ENCODE measurements around the gene GSC. TPM values are rescaled to one million over a fixed set of nuclear protein-coding genes. Genes with fewer than 3 reads are reported as not detected.

Gene GSC
- total RNA-seq, 1 donor from 2014 or later, result not detected

DNA sequence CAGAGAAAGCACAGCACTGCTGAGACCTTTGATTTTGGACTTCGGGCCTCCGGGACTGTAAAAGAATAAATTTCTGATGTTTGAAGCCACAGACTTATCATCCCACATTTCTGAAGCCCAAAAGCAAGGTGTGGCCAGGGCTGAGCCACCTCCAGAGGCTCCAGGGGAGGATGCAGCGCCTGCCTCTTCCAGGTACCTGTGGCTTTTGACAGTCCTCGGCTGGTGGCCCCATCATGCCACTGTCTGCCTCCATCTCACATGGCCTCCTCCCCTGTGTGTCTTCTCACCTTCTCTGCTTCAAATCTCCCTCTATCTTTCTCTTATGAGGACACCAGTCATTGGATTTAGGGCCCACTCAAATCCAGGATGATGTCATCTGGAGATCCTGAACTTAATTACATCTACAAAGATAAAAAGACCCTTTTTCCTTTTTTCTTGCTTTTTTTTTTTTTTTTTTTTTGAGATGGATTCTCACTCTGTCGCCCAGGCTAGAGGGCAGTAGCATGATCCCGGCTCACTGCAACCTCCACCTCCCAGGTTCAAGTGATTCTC is 15.4 kb downstream of the GSC start:
- no peak for ATAC-seq
- Histone ChIP-seq H3K36me3 (no peaks in the 10 kb centered on the region), H3K4me3 (no peak overlapping the region), H3K4me1 (no peaks in the 10 kb centered on the region), H3K27ac (no peak overlapping the region), H3K9me3 (no peaks in the 10 kb centered on the region), H3K27me3 (peaks cover 12% of the 10 kb centered on the region)
- intact Hi-C loops (cut with DNase I), result no loop called here
- no peak for TF ChIP-seq CTCF (IDR thresholded peaks at IDR 0.05)
- DNase-seq, result peak; percentile 36

- Histone ChIP-seq H3K4me1 (no peaks in the 10 kb centered on the region), H3K27me3 (no peaks in the 10 kb centered on the region), H3K9me3 (no peaks in the 10 kb centered on the region), H3K27ac (no peak overlapping the region), H3K4me3 (no peak overlapping the region), H3K36me3 (no peaks in the 10 kb centered on the region)
- ATAC-seq (no peak), DNase-seq (peak; percentile 30)
- intact Hi-C loops (cut with DNase I), result no loop called here
- no peak for TF ChIP-seq CTCF (IDR thresholded peaks at IDR 0.05)
These were observed 17.1 kb downstream of the GSC start for GRCh38 chr14:94752591-94753436.

- no peak for ATAC-seq
- DNase-seq, result no peak
- intact Hi-C loops (cut with DNase I), result no loop called here
- Histone ChIP-seq H3K4me3 (no peak overlapping the region), H3K4me1 (no peaks in the 10 kb centered on the region), H3K9me3 (no peaks in the 10 kb centered on the region), H3K27me3 (no peaks in the 10 kb centered on the region), H3K27ac (no peak overlapping the region), H3K36me3 (no peaks in the 10 kb centered on the region)
- no peak for TF ChIP-seq CTCF (IDR thresholded peaks at IDR 0.05)
These were observed 18.0 kb downstream of the GSC start for GRCh38 chr14:94751956-94752355.

- no peak for DNase-seq
These were observed 18.6 kb downstream of the GSC start for GRCh38 chr14:94751321-94751720.

DNA sequence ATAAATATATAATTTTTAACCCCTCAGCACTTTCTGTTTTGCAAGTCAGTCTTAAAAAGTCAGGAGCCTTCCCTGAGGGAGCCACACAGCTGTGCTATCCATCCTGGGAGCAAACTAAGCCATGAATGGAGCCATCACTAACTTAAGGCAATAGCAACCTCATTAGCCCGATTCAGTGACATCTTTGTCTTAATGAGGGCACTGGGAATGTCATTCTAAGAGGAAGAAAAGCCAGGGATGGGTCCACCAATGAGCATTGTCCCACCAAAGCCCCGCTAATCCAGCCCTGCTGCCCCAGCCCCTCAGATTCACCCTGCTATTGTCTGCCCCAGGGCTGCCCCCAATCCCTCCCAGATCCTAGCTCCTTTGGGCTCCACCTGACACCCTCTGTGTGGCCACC is 19.5 kb downstream of the GSC start:
- no peaks in the 10 kb centered on the region for H3K36me3 ChIP-seq
- H3K4me1 ChIP-seq, result no peaks in the 10 kb centered on the region
- no peak for ATAC-seq
- TF ChIP-seq CTCF (IDR thresholded peaks at IDR 0.05), result no peak
- no peaks in the 10 kb centered on the region for H3K27me3 ChIP-seq
- no peak for DNase-seq
- no peak overlapping the region for H3K27ac ChIP-seq
- H3K9me3 ChIP-seq, result no peaks in the 10 kb centered on the region
- no peak overlapping the region for H3K4me3 ChIP-seq
- intact Hi-C loops (cut with DNase I), result no loop called here

More at GRCh38 chr14:94751321-94751720, 18.6 kb downstream of the GSC start:
- no peak for TF ChIP-seq CTCF (IDR thresholded peaks at IDR 0.05)
- Histone ChIP-seq H3K4me3 (no peak overlapping the region), H3K9me3 (no peaks in the 10 kb centered on the region), H3K27me3 (no peaks in the 10 kb centered on the region), H3K27ac (no peak overlapping the region), H3K36me3 (no peaks in the 10 kb centered on the region), H3K4me1 (no peaks in the 10 kb centered on the region)
- no peak for ATAC-seq
- intact Hi-C loops (cut with DNase I), result no loop called here
